Brain microvascular endothelial cell (primary cell): Measurements from ENCODE around the gene ITPR2.

Experiments
- DNase-seq: peaks from one replicate; pipeline ENCODE4 v3.0.0-alpha.2; 2020
- H3K27ac ChIP-seq: fragments of 250-450 bp; sonication (Bioruptor Pico); 2 replicates; pipeline ENCODE4 v1.5.1; 2020; ENCODE audit warnings: mild to moderate bottlenecking, moderate library complexity
- H3K27me3 ChIP-seq: fragments of 250-450 bp; sonication (Bioruptor Pico); replicated peaks from 2 replicates; pipeline ENCODE4 v1.5.1; 2020; ENCODE audit warnings: mild to moderate bottlenecking
- H3K36me3 ChIP-seq: fragments of 250-450 bp; sonication (Bioruptor Pico); replicated peaks from 2 replicates; pipeline ENCODE4 v1.5.1; 2020; ENCODE audit warnings: mild to moderate bottlenecking
- H3K4me3 ChIP-seq: 2 replicates; pipeline ENCODE4 v1.5.1; 2011; ENCODE audit warnings: low read depth, mild to moderate bottlenecking, control low read depth, low read length, moderate library complexity
- CTCF ChIP-seq: IDR thresholded peaks from 2 replicates; pipeline ENCODE4 v1.5.1; 2011; ENCODE audit warnings: low read depth, mild to moderate bottlenecking, moderate library complexity, low read length, control low read depth, inconsistent platforms; ENCODE audit errors: missing control alignments
- in situ Hi-C: cut with HindIII; loops from 2 replicates; pipeline ENCODE4 v1.10.0; 2017; ENCODE audit warnings: low sequenced_read_pairs, low pct_ligation_motif_present

ITPR2 gene

GRCh38 chr12:26467351-26467750 is 365.6 kb downstream of the ITPR2 start:
- Histone ChIP-seq H3K36me3 (no peaks in the 10 kb centered on the region), H3K27ac (no peak overlapping the region), H3K4me3 (no peak overlapping the region), H3K27me3 (no peaks in the 10 kb centered on the region)
- no peak for DNase-seq
- in situ Hi-C loops: no loop called here
- TF ChIP-seq CTCF: no peak

GRCh38 chr12:26466726-26467125 is 366.3 kb downstream of the ITPR2 start:
- H3K4me3 ChIP-seq: no peak overlapping the region
- TF ChIP-seq CTCF: no peak
- no peak overlapping the region for H3K27ac ChIP-seq
- DNase-seq: no peak
- no peaks in the 10 kb centered on the region for H3K27me3 ChIP-seq
- in situ Hi-C loops: no loop called here
- no peaks in the 10 kb centered on the region for H3K36me3 ChIP-seq

- TF ChIP-seq CTCF: peak; percentile 38
- no peak for DNase-seq
- in situ Hi-C loops: no loop called here
- Histone ChIP-seq H3K4me3 (no peak overlapping the region), H3K36me3 (no peaks in the 10 kb centered on the region), H3K27me3 (no peaks in the 10 kb centered on the region), H3K27ac (no peak overlapping the region)
Observed at GRCh38 chr12:26465419-26466097, 367.4 kb downstream of the ITPR2 start.

- in situ Hi-C loops: no loop called here
- no peak overlapping the region for H3K4me3 ChIP-seq
- no peaks in the 10 kb centered on the region for H3K27me3 ChIP-seq
- no peaks in the 10 kb centered on the region for H3K36me3 ChIP-seq
- H3K27ac ChIP-seq: no peak overlapping the region
- DNase-seq: no peak
- no peak for TF ChIP-seq CTCF
Observed at GRCh38 chr12:26461776-26462175, 371.2 kb downstream of the ITPR2 start.

- in situ Hi-C loops: no loop called here
- H3K27me3 ChIP-seq: no peaks in the 10 kb centered on the region
- H3K27ac ChIP-seq: no peak overlapping the region
- DNase-seq: no peak
- no peaks in the 10 kb centered on the region for H3K36me3 ChIP-seq
- no peak overlapping the region for H3K4me3 ChIP-seq
- no peak for TF ChIP-seq CTCF
Observed at GRCh38 chr12:26460361-26460760, 372.6 kb downstream of the ITPR2 start.
